GM15510 (cell line): ENCODE measurements around the gene NGF.

Source experiments
- POLR2A ChIP-seq: IDR thresholded peaks from 3 replicates; pipeline ENCODE4 v1.6.1; 2011; ENCODE audit warnings: borderline replicate concordance; ENCODE audit not compliant: insufficient read length; ENCODE audit errors: extremely low read depth

The NGF gene

DNA sequence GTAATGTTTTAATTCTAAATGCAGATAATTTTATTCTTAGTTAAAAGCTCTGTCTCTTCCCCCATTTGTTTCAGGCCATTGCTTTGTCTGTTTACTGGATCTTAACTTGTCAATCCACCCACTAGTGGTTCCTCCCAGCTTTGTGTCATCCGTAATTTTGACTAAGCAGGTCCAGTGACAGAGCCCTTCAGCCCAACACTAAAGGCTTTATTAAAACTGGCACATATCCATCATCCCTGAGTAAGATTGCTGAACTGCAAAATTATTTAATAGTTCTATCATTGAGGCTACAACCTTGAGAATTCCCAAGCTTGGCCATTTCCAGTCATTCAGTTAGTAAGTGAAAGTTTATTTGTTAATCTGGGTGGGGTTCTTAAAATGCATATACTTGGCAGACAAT lies 96.7 kb downstream of the NGF start:
- TF ChIP-seq POLR2A: no peak

DNA sequence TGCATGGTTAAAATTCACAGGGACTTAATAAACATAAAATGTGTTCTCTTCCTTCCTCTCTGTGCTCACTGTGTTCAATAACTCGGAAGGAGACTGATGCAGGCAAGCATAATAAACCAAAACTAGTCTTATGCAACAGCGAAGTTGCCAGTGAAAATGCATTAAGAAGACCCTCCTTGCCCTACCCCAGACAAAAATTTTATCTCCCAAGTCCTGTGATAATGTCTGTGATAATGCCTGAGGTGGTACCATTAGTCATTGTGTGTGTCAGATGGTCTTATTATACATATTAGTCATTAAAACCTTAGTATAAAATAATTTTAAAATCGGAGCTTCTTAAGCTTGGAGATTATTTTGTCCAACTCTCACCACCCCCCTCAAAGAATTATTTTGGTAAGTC lies 97.8 kb downstream of the NGF start:
- no peak for TF ChIP-seq POLR2A

DNA sequence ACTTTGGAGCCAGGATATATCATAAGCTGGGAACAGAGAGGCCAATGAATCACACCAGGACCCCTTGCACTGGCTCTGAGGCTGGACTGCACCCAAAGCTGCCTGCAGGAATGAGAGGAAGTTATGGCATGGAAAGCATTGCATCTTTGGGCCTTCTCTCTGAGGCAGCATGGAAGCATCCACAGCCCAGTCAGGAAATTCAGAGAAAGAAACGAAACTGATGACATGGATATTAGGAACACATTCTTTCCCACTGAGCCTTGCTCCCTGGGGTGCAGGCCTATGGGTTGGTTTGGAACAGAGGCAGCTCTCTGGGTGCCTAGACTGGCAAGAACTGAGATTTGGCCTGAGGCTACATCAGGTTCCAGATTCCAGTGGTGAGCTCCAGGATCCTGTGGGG lies 98.6 kb downstream of the NGF start:
- TF ChIP-seq POLR2A: no peak

DNA sequence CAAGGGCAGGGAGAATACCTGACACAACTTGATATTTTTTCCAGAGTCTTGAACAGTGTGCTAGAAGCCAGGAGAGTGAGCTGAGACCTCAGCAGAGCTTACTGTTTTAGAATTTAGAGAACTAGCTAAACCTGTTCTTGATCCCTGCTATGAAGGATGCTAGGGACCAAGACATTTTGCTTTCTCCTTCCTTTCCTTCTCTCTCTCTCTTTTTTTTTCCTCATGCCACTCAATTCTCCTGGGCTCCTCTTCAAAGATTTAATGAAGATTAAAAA lies 99.0 kb downstream of the NGF start:
- TF ChIP-seq POLR2A: no peak

DNA sequence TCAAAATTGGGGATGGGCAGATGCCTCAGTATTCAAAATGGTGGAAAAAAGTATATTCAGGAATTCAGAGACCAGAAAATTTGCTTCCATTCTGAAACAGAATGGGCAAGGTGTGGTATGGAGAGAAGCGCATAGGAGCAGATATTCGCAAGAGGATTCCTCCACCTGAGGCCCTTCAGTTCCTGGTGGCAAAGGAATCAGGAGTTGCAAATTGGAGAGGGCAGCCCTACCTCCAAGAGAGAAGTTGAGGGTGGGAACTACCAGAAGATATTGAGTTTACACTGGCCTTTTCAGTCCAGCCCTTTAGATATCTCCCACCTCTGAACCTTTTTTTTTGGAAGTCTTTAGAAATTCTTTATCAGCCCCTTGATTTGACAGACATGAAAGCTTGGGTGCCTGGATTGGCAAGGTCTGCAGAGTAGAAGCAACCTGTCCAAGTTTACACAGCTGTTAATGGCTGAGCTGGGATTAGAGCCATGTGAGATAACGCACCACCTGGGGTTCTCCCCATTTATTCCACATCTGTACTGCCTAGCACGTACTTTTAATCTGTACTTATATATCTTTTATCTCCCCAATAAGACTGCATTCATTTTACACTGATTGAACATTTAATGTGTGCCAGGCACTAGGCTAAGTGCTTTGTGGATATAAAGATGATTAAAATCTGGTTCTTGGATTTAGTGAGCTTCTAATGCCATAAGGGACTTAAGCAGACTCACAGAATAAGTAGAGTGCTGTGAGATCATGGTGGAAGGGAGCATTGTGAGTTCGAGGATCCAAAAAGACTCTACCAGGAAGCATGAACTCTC lies 99.5 kb downstream of the NGF start:
- no peak for TF ChIP-seq POLR2A

DNA sequence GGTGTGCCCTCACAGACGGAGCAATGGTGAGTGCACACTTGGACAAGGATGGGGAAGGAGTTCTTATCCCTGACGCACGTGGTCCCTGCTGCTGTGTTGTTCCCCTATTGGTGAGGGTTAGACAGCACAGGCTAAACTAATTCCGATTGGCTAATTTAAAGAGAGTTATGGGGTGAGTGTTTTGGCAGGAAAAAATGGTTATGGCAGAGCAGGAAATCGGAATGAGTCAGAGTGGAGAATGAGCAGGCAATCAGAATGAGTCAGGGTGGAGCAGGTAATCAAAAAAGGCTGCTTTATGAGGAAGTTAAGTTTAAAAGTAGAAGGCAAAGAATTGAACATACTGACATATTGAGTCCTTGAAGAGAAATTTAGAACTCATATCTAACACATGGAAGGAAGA lies 100.5 kb downstream of the NGF start:
- TF ChIP-seq POLR2A: no peak

DNA sequence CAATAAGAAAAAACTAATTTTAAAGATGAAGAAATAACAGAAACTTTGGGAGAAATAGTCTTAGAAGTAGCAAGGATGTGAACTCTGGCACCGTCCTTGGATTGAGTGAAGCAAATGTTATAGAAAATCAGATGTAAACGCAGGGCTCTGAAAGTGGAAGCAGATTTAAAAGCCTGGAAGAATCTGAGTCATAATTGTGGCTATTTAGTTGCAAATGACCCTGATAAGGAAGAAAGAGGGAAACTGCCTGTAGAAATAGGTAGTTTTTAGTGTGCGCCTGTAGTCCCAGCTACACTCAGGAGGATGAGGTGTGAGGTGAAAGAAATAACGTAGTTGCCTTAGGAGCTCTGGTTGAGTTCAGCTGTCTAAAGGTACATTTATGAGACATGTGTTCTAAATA lies 101.0 kb downstream of the NGF start:
- no peak for TF ChIP-seq POLR2A
